C4-2B (cell line): ENCODE measurements around the gene ATP5ME.

Source experiments
- H3K27ac ChIP-seq: fragments of 450-650 bp; 2 replicates; pipeline ENCODE4 v1.5.1; 2017
- CTCF ChIP-seq: fragments of 450-650 bp; conservative IDR thresholded peaks from 2 replicates; pipeline ENCODE4 v1.5.1; 2017; ENCODE audit warnings: mild to moderate bottlenecking
- ZFX ChIP-seq: fragments of 450-650 bp; IDR thresholded peaks from 2 replicates; pipeline ENCODE4 v1.6.1; 2017

The ATP5ME gene

GRCh38 chr4:666822-667544 is 7.1 kb downstream of the ATP5ME start:
- no peak for TF ChIP-seq CTCF
- TF ChIP-seq ZFX: no peak
- H3K27ac ChIP-seq: no peak overlapping the region

DNA sequence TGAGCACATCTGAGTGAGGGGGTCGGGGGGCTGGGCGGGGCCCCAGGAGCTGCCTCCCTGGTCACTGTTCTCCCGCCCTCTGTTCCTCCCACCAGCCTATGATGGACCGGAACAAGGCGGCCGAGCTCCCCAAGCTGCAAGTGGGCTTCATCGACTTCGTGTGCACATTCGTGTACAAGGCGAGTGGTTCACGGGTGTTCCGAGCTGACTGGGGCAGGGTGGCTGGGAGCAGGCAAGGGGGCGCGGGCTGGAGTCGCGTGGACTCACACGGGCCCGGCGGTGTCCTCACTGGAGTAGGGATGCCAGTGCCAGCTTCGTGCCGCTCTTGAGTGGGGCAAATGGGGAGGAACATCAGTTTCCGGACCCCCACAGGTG is 7.7 kb downstream of the ATP5ME start:
- TF ChIP-seq ZFX (no peak), CTCF (no peak)
- no peak overlapping the region for H3K27ac ChIP-seq

DNA sequence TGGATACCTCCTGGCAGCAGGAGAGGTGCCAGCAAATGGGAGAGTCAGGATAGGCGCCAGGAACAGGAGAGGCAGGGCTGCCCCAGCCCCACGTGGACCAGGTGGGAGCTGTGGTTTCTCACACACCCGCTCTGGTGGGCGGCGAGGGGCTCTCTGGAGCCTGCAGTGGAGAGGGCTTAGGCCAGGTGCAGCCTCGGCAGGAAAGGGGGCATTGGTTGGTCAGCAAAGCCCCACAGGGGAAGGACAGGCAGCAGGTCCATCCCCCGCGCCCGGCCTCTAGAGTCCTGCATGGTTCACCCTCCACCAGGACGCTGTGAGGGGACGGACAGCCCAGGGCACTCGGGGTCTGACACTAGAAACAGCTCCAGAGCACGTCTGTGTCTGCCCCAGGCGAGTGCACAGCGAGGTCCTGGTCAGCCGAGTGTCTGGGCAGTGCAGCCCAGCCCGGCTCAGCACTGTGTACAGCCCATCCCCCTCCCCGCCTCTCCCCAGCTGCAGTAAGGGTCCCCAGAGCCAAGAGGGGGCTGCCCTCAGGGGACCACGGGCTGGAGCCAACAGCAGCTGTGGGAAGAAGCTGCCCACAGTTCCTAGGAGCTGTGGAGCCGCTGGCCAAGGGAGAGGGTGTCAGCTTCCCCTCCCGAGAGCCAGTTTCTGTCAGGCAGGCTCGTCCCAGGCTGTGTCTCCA is 8.2 kb downstream of the ATP5ME start:
- no peak for TF ChIP-seq CTCF
- TF ChIP-seq ZFX: no peak
- no peak overlapping the region for H3K27ac ChIP-seq

DNA sequence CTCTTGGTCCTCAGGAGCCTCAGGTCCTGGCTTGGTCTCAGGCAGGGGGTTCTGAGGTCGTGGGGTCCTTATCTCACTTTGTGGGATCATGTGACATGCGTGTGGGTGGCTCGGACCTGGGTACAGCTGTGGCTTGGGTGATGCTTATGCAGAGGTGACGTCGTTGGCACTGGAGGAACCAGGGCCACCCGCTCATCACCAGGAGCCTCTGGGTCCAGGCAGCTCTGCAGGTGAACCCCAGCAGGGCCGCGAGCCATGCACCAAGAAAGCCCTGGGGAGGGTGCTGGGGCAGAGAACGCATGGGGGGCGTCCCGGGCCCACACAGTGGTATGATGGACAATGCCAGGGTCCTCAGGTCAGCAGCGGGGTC is 8.7 kb downstream of the ATP5ME start:
- H3K27ac ChIP-seq: no peak overlapping the region
- no peak for TF ChIP-seq CTCF
- no peak for TF ChIP-seq ZFX

GRCh38 chr4:664713-665231 is 9.3 kb downstream of the ATP5ME start:
- no peak for TF ChIP-seq ZFX
- TF ChIP-seq CTCF: no peak
- H3K27ac ChIP-seq: no peak overlapping the region

GRCh38 chr4:663438-664428 is 10.3 kb downstream of the ATP5ME start:
- no peak overlapping the region for H3K27ac ChIP-seq
- TF ChIP-seq ZFX (no peak), CTCF (no peak)
